GM12878 (cell line): ENCODE results near the gene INPP4B. TPM values are rescaled to one million over a fixed set of nuclear protein-coding genes. Genes with fewer than 3 reads are reported as not detected.

Source experiments
- ATAC-seq: fragments of 200-7000 bp; cut with Tn5 transposase; 3 replicates; pipeline ENCODE4 v1.9.1; 2020; ENCODE audit warnings: mild to moderate bottlenecking, moderate library complexity
- BruUV-seq: library from RNA; stranded (reverse); fragments of 400-500 nt; replicated peaks from 2 replicates; lab custom pipeline; 2021; lab: Mats Ljungman, UMichigan
- CTCF ChIA-PET: fragments of 300-600 bp; sonication (Branson Sonifier 250); formaldehyde crosslinking; extraction: SDS; loops from one replicate; lab custom pipeline; 2021; ENCODE audit warnings: inconsistent platforms; lab: Yijun Ruan, JAX
- POLR2A ChIA-PET: fragments of 350-600 bp; formaldehyde crosslinking; extraction: SDS; loops from one replicate; lab custom pipeline; 2021; ENCODE audit warnings: inconsistent platforms; lab: Charles Lee
- RAD21 ChIA-PET: fragments of 300-600 bp; sonication (Branson Sonifier 250); formaldehyde crosslinking; loops from one replicate; lab custom pipeline; 2023; ENCODE audit warnings: antibody characterized with exemption; ENCODE audit not compliant: unreplicated experiment; lab: Charles Lee
- SMC1A ChIA-PET: fragments of 300-600 bp; sonication (Branson Sonifier 250); formaldehyde crosslinking; loops from one replicate; lab custom pipeline; 2023; ENCODE audit not compliant: unreplicated experiment, uncharacterized antibody; lab: Charles Lee
- DNase-seq: peaks from one replicate; pipeline ENCODE4 v3.0.0-alpha.2; 2011; ENCODE audit warnings: low read depth, low spot score
- FAIRE-seq: peaks from 3 replicates; lab custom pipeline; 2011; peaks lifted over from hg19 to GRCh38; lab: Jason Lieb, UNC
- H2AFZ ChIP-seq: 2 replicates; pipeline ENCODE4 v1.6.0; 2011; ENCODE audit warnings: low read depth, low read length, control low read depth; ENCODE audit not compliant: control insufficient read depth
- H3K27ac ChIP-seq: 2 replicates; pipeline ENCODE4 v1.5.1; 2011; ENCODE audit warnings: control low read depth; ENCODE audit not compliant: control insufficient read depth, insufficient read depth
- H3K27me3 ChIP-seq, 2 experiments: replicated peaks in 1 of 2; 2 replicates each; pipeline versions ENCODE4 v1.6.0 to v1.6.1; 2011; ENCODE audit warnings: low read length in 1 of 2; ENCODE audit not compliant: control insufficient read depth in 2 of 2, insufficient read depth in 2 of 2
- H3K36me3 ChIP-seq, 2 experiments: 2 replicates each; pipeline ENCODE4 v1.5.1; 2011; ENCODE audit warnings: low read length in 1 of 2; ENCODE audit not compliant: control insufficient read depth in 2 of 2, insufficient read depth in 2 of 2
- H3K4me1 ChIP-seq: 2 replicates; pipeline ENCODE4 v1.6.1; 2011; ENCODE audit warnings: mild to moderate bottlenecking, low read length, moderate library complexity, mixed read lengths; ENCODE audit not compliant: control insufficient read depth, insufficient read depth
- H3K4me2 ChIP-seq: 2 replicates; pipeline ENCODE4 v1.6.0; 2011; ENCODE audit warnings: control low read depth; ENCODE audit not compliant: control insufficient read depth, insufficient read depth
- H3K4me3 ChIP-seq: fragments of 200-600 bp; sonication (generic); 2 replicates; pipeline ENCODE4 v1.5.1; 2016
- H3K79me2 ChIP-seq: 2 replicates; pipeline ENCODE4 v1.6.0; 2011; ENCODE audit warnings: low read length; ENCODE audit not compliant: control insufficient read depth, insufficient read depth
- H3K9ac ChIP-seq: 2 replicates; pipeline ENCODE4 v1.8.0; 2011; ENCODE audit warnings: low read length, control low read depth, mixed read lengths; ENCODE audit not compliant: control insufficient read depth, insufficient read depth
- H3K9me3 ChIP-seq: replicated peaks from 3 replicates; pipeline ENCODE4 v1.5.1; 2011; ENCODE audit warnings: mild to moderate bottlenecking, low read length; ENCODE audit not compliant: control insufficient read depth, insufficient read depth
- H4K20me1 ChIP-seq: 2 replicates; pipeline ENCODE4 v1.6.0; 2011; ENCODE audit not compliant: control insufficient read depth, insufficient read depth
- BCL11A ChIP-seq: IDR thresholded peaks from 2 replicates; pipeline ENCODE4 v1.6.1; 2011; ENCODE audit warnings: low read depth, low read length
- ESRRA ChIP-seq: IDR thresholded peaks from 2 replicates; pipeline ENCODE4 v1.6.1; 2012; ENCODE audit warnings: mild to moderate bottlenecking, low read length, improper control_type of control experiment
- HDGF ChIP-seq: fragments of 450-650 bp; IDR thresholded peaks from 2 replicates; pipeline ENCODE4 v1.6.1; 2016; ENCODE audit warnings: antibody characterized with exemption
- KLF5 ChIP-seq: fragments of 450-650 bp; IDR thresholded peaks from 2 replicates; pipeline ENCODE4 v1.6.1; 2014; ENCODE audit warnings: mild to moderate bottlenecking; ENCODE audit not compliant: partially characterized antibody
- NR2F1 ChIP-seq: fragments of 450-650 bp; conservative IDR thresholded peaks from 2 replicates; pipeline ENCODE4 v1.6.1; 2017; ENCODE audit warnings: mild to moderate bottlenecking
- PML ChIP-seq: IDR thresholded peaks from 2 replicates; pipeline ENCODE4 v1.6.1; 2012; ENCODE audit warnings: low read length, inconsistent platforms
- POLR2A ChIP-seq: IDR thresholded peaks from 2 replicates; pipeline ENCODE4 v1.6.1; 2011; ENCODE audit warnings: low read depth, mild to moderate bottlenecking, low read length
- POLR2AphosphoS2 ChIP-seq: IDR thresholded peaks from 2 replicates; pipeline ENCODE4 v1.6.1; 2011; ENCODE audit warnings: low read depth, mild to moderate bottlenecking, low read length, improper control_type of control experiment, moderate library complexity
- POU2F2 ChIP-seq: IDR thresholded peaks from 3 replicates; pipeline ENCODE4 v1.6.1; 2011; ENCODE audit warnings: low read depth, mild to moderate bottlenecking, low read length, borderline replicate concordance
- SMARCA5 ChIP-seq: fragments of 450-650 bp; IDR thresholded peaks from 2 replicates; pipeline ENCODE4 v1.6.1; 2017; ENCODE audit warnings: mild to moderate bottlenecking
- SREBF2 ChIP-seq: IDR thresholded peaks from 2 replicates; pipeline ENCODE4 v1.6.1; 2012; ENCODE audit warnings: mild to moderate bottlenecking, low read length
- TCF12 ChIP-seq: IDR thresholded peaks from 2 replicates; pipeline ENCODE4 v1.6.1; 2011; ENCODE audit warnings: low read depth, mild to moderate bottlenecking, low read length
- ZNF274 ChIP-seq: IDR thresholded peaks from one replicate; pipeline ENCODE4 v1.8.0; 2011; ENCODE audit not compliant: insufficient read length, insufficient read depth
- ZNF622 ChIP-seq: fragments of 450-650 bp; IDR thresholded peaks from 2 replicates; pipeline ENCODE4 v1.6.1; 2017; ENCODE audit warnings: mild to moderate bottlenecking, inconsistent platforms
- in situ Hi-C: fragments of 300-500 bp; cut with MboI; formaldehyde crosslinking; loops from 9 replicates; pipeline ENCODE4 v1.14.3; 2018; ENCODE audit warnings: mixed read lengths
- intact Hi-C: fragments of 100-400 bp; cut with micrococcal nuclease; formaldehyde crosslinking; loops from one replicate; pipeline ENCODE4 v1.14.2; 2022; ENCODE audit not compliant: unreplicated experiment
- polyA plus RNA-seq, 11 experiments: library from polyadenylated mRNA; depleted of rRNA in 4 of 11; unstranded in 6 of 11; stranded (reverse) in 5 of 11; fragments of >200 nt; fragmentation: Nextera tagmentation in 4 of 11; fragmentation: Illumina TruSeq in 1 of 11; extraction: Ambion mirVana in 4 of 11; extraction: Trizol in 1 of 11; gene quantifications; 1 replicate in 1 of 11; 2 replicates in 10 of 11; pipeline versions ENCODE4 v1.2.1 to v1.2.3, GENCODE V29; 2011 to 2016; ENCODE audit warnings: inconsistent platforms in 2 of 11, missing spikeins in 2 of 11, low read depth in 1 of 11
- total RNA-seq, 4 experiments: library from RNA; depleted of rRNA in 3 of 4; stranded (reverse); fragments of >200 nt in 3 of 4; fragmentation: Illumina TruSeq in 1 of 4; extraction: Trizol in 1 of 4; gene quantifications; 2 replicates each; pipeline versions ENCODE4 v1.2.1 to v1.2.3, GENCODE V29; 2013 to 2021
- TF ChIP-seq, protein P1 (sequence below): IDR thresholded peaks from 2 replicates; pipeline ENCODE4 v1.6.1; 2011; ENCODE audit warnings: low read depth, mild to moderate bottlenecking, low read length, moderate library complexity, borderline replicate concordance; ENCODE audit errors: extremely low read depth
- TF ChIP-seq, protein P2 (sequence below): fragments of 450-650 bp; IDR thresholded peaks from 2 replicates; pipeline ENCODE4 v1.6.1; 2014; ENCODE audit warnings: mild to moderate bottlenecking
- TF ChIP-seq, protein P3 (sequence below): fragments of 450-650 bp; conservative IDR thresholded peaks from 2 replicates; pipeline ENCODE4 v1.6.1; 2017; ENCODE audit warnings: mild to moderate bottlenecking, moderate library complexity
- TF ChIP-seq, protein P4 (sequence below): fragments of 450-650 bp; IDR thresholded peaks from 2 replicates; pipeline ENCODE4 v1.6.1; 2017; ENCODE audit warnings: mild to moderate bottlenecking, low read depth, inconsistent platforms; ENCODE audit not compliant: poor library complexity, severe bottlenecking

INPP4B gene
- total and polyA plus RNA-seq, 10 of the 15 experiments (the other 5 are each of a cell fraction or from before 2014, with no cell fraction given) = 0.53 to 11.2 (median 0.95) TPM

DNA sequence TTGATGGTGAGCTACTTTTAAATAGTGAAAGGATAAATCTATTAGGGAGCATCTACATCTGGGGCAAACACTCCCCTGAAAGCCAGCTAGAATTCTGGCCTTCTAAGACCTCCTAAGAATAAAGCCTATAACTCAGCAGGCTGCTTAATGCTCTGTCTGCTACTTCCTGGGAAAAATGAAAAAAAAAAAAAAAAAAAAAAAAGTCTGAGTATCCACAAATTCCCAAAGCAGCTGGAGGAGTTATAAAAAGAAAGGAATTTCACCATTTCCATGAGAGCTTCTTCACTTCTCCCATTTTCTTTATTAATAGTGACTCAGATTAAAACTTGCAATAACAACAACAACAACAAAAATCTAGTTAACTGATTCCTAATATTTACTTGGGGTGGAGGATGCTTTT is 511.2 kb downstream of the INPP4B start:
- H3K9ac ChIP-seq = no peak overlapping the region
- CTCF ChIA-PET = interaction anchor here (0.6 to 4.7 kb wide), 4 partner anchors 12 to 593 kb away, joined by 4 to 16 read pairs (median 6); no protein-coding TSS in a partner anchor
- H4K20me1 ChIP-seq = no peaks in the 10 kb centered on the region
- no peaks in the 10 kb centered on the region; a peak in 1 of 4 replicates for H3K27me3 ChIP-seq
- no peaks in the 10 kb centered on the region for H3K9me3 ChIP-seq
- FAIRE-seq = no peak
- TF ChIP-seq SREBF2 = no peak
- TF ChIP-seq ZNF274 = no peak
- TF ChIP-seq ESRRA = no peak
- TF ChIP-seq HDGF = no peak
- TF ChIP-seq POLR2A = no peak
- TF ChIP-seq PML = no peak
- no peak for TF ChIP-seq KLF5
- TF ChIP-seq POLR2AphosphoS2 = no peak
- TF ChIP-seq, protein P1, sequence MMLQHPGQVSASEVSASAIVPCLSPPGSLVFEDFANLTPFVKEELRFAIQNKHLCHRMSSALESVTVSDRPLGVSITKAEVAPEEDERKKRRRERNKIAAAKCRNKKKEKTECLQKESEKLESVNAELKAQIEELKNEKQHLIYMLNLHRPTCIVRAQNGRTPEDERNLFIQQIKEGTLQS = no peak
- TF ChIP-seq POU2F2 = no peak
- TF ChIP-seq, protein P2, sequence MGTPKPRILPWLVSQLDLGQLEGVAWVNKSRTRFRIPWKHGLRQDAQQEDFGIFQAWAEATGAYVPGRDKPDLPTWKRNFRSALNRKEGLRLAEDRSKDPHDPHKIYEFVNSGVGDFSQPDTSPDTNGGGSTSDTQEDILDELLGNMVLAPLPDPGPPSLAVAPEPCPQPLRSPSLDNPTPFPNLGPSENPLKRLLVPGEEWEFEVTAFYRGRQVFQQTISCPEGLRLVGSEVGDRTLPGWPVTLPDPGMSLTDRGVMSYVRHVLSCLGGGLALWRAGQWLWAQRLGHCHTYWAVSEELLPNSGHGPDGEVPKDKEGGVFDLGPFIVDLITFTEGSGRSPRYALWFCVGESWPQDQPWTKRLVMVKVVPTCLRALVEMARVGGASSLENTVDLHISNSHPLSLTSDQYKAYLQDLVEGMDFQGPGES = no peak
- no peak for TF ChIP-seq SMARCA5
- no peak for TF ChIP-seq NR2F1
- TF ChIP-seq, protein P3, sequence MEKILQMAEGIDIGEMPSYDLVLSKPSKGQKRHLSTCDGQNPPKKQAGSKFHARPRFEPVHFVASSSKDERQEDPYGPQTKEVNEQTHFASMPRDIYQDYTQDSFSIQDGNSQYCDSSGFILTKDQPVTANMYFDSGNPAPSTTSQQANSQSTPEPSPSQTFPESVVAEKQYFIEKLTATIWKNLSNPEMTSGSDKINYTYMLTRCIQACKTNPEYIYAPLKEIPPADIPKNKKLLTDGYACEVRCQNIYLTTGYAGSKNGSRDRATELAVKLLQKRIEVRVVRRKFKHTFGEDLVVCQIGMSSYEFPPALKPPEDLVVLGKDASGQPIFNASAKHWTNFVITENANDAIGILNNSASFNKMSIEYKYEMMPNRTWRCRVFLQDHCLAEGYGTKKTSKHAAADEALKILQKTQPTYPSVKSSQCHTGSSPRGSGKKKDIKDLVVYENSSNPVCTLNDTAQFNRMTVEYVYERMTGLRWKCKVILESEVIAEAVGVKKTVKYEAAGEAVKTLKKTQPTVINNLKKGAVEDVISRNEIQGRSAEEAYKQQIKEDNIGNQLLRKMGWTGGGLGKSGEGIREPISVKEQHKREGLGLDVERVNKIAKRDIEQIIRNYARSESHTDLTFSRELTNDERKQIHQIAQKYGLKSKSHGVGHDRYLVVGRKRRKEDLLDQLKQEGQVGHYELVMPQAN = no peak
- no peak for TF ChIP-seq BCL11A
- TF ChIP-seq, protein P4, sequence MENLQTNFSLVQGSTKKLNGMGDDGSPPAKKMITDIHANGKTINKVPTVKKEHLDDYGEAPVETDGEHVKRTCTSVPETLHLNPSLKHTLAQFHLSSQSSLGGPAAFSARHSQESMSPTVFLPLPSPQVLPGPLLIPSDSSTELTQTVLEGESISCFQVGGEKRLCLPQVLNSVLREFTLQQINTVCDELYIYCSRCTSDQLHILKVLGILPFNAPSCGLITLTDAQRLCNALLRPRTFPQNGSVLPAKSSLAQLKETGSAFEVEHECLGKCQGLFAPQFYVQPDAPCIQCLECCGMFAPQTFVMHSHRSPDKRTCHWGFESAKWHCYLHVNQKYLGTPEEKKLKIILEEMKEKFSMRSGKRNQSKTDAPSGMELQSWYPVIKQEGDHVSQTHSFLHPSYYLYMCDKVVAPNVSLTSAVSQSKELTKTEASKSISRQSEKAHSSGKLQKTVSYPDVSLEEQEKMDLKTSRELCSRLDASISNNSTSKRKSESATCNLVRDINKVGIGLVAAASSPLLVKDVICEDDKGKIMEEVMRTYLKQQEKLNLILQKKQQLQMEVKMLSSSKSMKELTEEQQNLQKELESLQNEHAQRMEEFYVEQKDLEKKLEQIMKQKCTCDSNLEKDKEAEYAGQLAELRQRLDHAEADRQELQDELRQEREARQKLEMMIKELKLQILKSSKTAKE = no peak
- no peak for TF ChIP-seq TCF12
- TF ChIP-seq ZNF622 = no peak
- TF ChIP-seq, all 136 proteins: peak for 0
- H3K36me3 ChIP-seq = no peaks in the 10 kb centered on the region
- H3K4me2 ChIP-seq = no peak overlapping the region
- no peak overlapping the region for H2AFZ ChIP-seq
- ChIA-PET SMC1A (interaction anchor here (0.9 to 9.9 kb wide), 8 partner anchors 9 to 41 kb away, joined by 3 to 61 read pairs (median 4); no protein-coding TSS in a partner anchor), RAD21 (interaction anchor here (0.6 to 0.7 kb wide), 2 partner anchors 23 to 392 kb away, joined by 3 read pairs; no protein-coding TSS in a partner anchor), POLR2A (interaction anchor here (0.7 to 1.4 kb wide), 2 partner anchors 21 to 116 kb away, joined by 3 to 7 read pairs; no protein-coding TSS in a partner anchor)
- BruUV-seq = no TSS peak
- intact Hi-C loops (no loop called here), in situ Hi-C loops (no loop called here)
- no peak overlapping the region for H3K27ac ChIP-seq
- H3K79me2 ChIP-seq = no peaks in the 10 kb centered on the region
- ATAC-seq (no peak), DNase-seq (no peak)
- H3K4me3 ChIP-seq = no peak overlapping the region
- no peaks in the 10 kb centered on the region for H3K4me1 ChIP-seq
